Ishikawa (cell line): ENCODE results near the gene SLC25A11.

Source experiments
- CEBPB ChIP-seq: IDR thresholded peaks from 2 replicates; pipeline ENCODE4 v1.6.1; 2012
- EP300 ChIP-seq: IDR thresholded peaks from 2 replicates; pipeline ENCODE4 v1.6.1; 2012; ENCODE audit warnings: borderline replicate concordance
- FOXM1 ChIP-seq: IDR thresholded peaks from 2 replicates; pipeline ENCODE4 v1.6.1; 2012; ENCODE audit warnings: low read depth, borderline replicate concordance
- RAD21 ChIP-seq: IDR thresholded peaks from 2 replicates; pipeline ENCODE4 v1.6.1; 2012; ENCODE audit warnings: low read depth
- TAF1 ChIP-seq: IDR thresholded peaks from 2 replicates; pipeline ENCODE4 v1.6.1; 2012; ENCODE audit warnings: low read depth, mild to moderate bottlenecking
- TCF12 ChIP-seq: IDR thresholded peaks from 2 replicates; pipeline ENCODE4 v1.6.1; 2012; ENCODE audit warnings: low read depth
- TEAD4 ChIP-seq: IDR thresholded peaks from 2 replicates; pipeline ENCODE4 v1.6.1; 2012
- ZBTB7A ChIP-seq: IDR thresholded peaks from 2 replicates; pipeline ENCODE4 v1.6.1; 2012; ENCODE audit warnings: low read depth
- TF ChIP-seq, protein P1 (sequence below): IDR thresholded peaks from 2 replicates; pipeline ENCODE4 v1.6.1; 2012; ENCODE audit warnings: low read depth, mild to moderate bottlenecking

DNA sequence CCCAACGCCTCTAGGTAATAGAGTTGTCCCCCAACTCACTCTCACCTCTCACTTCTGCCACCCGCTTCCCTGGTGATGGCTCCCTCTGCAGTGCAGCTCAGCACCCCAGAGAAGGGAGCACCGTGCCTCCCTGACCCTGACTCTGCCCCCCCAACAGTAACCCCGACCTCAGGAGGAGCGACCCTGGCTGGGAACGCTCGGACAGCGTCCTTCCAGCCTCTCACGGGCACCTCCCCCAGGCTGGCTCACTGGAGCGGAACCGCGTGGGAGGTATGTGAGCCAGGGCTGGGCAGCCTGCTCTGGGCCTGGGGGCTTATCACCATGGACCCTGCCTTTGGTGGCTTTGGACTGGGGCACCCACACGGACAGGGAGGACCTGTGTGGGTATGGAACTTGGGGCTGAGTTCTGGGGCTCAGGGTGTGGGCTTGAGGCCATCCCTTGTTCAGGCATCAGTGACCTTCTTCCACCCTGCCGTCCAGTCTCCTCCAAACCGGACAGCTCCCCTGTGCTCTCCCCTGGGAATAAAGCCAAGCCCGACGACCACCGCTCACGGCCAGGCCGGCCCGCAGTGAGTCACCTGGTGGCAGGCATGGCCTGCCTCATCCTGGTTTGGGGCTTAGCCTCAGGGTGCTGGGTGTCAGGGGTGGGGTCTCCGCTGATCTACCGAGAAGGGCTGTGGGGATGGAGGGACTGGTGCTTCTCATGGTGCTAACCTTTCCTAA, 47.2 kb downstream of the SLC25A11 start:
- TF ChIP-seq TEAD4, result no peak
- TF ChIP-seq ZBTB7A, result no peak
- TF ChIP-seq RAD21, result no peak
- TF ChIP-seq TAF1, result no peak
- TF ChIP-seq EP300, result no peak
- TF ChIP-seq, protein P1, sequence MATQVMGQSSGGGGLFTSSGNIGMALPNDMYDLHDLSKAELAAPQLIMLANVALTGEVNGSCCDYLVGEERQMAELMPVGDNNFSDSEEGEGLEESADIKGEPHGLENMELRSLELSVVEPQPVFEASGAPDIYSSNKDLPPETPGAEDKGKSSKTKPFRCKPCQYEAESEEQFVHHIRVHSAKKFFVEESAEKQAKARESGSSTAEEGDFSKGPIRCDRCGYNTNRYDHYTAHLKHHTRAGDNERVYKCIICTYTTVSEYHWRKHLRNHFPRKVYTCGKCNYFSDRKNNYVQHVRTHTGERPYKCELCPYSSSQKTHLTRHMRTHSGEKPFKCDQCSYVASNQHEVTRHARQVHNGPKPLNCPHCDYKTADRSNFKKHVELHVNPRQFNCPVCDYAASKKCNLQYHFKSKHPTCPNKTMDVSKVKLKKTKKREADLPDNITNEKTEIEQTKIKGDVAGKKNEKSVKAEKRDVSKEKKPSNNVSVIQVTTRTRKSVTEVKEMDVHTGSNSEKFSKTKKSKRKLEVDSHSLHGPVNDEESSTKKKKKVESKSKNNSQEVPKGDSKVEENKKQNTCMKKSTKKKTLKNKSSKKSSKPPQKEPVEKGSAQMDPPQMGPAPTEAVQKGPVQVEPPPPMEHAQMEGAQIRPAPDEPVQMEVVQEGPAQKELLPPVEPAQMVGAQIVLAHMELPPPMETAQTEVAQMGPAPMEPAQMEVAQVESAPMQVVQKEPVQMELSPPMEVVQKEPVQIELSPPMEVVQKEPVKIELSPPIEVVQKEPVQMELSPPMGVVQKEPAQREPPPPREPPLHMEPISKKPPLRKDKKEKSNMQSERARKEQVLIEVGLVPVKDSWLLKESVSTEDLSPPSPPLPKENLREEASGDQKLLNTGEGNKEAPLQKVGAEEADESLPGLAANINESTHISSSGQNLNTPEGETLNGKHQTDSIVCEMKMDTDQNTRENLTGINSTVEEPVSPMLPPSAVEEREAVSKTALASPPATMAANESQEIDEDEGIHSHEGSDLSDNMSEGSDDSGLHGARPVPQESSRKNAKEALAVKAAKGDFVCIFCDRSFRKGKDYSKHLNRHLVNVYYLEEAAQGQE, result no peak
- no peak for TF ChIP-seq CEBPB
- no peak for TF ChIP-seq TCF12
- no peak for TF ChIP-seq FOXM1
